Central memory CD4-positive, alpha-beta T cell (primary cell): ENCODE data around the gene ZNF576.
"Not testable (repeated sequence)": the region's sequence is repeated elsewhere in the genome, so short reads cannot be mapped to it uniquely, and the experiment has no call there.

Experiments used
- DNase-seq: peaks from one replicate; pipeline ENCODE4 v3.0.0; 2022

Gene ZNF576

GRCh38 chr19:43600326-43600725, 3.9 kb downstream of the ZNF576 start:
- not testable (repeated sequence) for DNase-seq

- DNase-seq = no peak
Measured at GRCh38 chr19:43605875-43606568, 9.6 kb downstream of the ZNF576 start.

GRCh38 chr19:43606569-43607229, 10.3 kb downstream of the ZNF576 start:
- no peak for DNase-seq

- DNase-seq = no peak
Measured at GRCh38 chr19:43607238-43608205, 11.1 kb downstream of the ZNF576 start.

GRCh38 chr19:43609872-43610271, 13.5 kb downstream of the ZNF576 start:
- DNase-seq = no peak

GRCh38 chr19:43610493-43610892, 14.1 kb downstream of the ZNF576 start:
- no peak for DNase-seq

- no peak for DNase-seq
Measured at GRCh38 chr19:43611788-43612187, 15.4 kb downstream of the ZNF576 start, which contains the start of gene SRRM5. TSS of gene SRRM5 (plus strand) at chr19:43612088. CDS start at chr19:43612122, 34 bp downstream.

- no peak for DNase-seq
Measured at GRCh38 chr19:43612374-43612773, 16.0 kb downstream of the ZNF576 start.

GRCh38 chr19:43616306-43616705, 19.9 kb downstream of the ZNF576 start:
- DNase-seq = no peak

GRCh38 chr19:43616954-43617353, 20.6 kb downstream of the ZNF576 start:
- DNase-seq = no peak

- peak; percentile 15 for DNase-seq
Measured at GRCh38 chr19:43618921-43619261, 22.5 kb downstream of the ZNF576 start.

- DNase-seq = peak; percentile 89
Measured at GRCh38 chr19:43619262-43620060, 23.1 kb downstream of the ZNF576 start, which contains the start of gene ZNF428. TSS of gene ZNF428 (minus strand) at chr19:43619629. CDS start at chr19:43614304, 5,325 bp downstream.

- DNase-seq = no peak
Measured at GRCh38 chr19:43620061-43621001, 23.9 kb downstream of the ZNF576 start.

- no peak for DNase-seq
Measured at GRCh38 chr19:43622070-43622469, 25.7 kb downstream of the ZNF576 start.

- DNase-seq = no peak
Measured at GRCh38 chr19:43622956-43623355, 26.6 kb downstream of the ZNF576 start.

- DNase-seq = no peak
Measured at GRCh38 chr19:43623889-43624670, 27.7 kb downstream of the ZNF576 start.

- peak; percentile 77 for DNase-seq
Measured at GRCh38 chr19:43624933-43625332, 28.5 kb downstream of the ZNF576 start.

GRCh38 chr19:43625918-43626579, 29.7 kb downstream of the ZNF576 start:
- no peak for DNase-seq

- DNase-seq = no peak
Measured at GRCh38 chr19:43626838-43627237, 30.4 kb downstream of the ZNF576 start.
